CD14-positive monocyte (primary cell): ENCODE data around the gene CAPN14. TPM values are rescaled to one million over a fixed set of nuclear protein-coding genes. Genes with fewer than 3 reads are reported as not detected.

ENCODE experiments used
- DNase-seq, 3 donors: peaks; one replicate each; pipeline ENCODE4 v3.0.0-alpha.2; 2011 to 2022
- H2AFZ ChIP-seq: 2 replicates; pipeline ENCODE4 v1.6.0; 2012; ENCODE audit warnings: mild to moderate bottlenecking, low read depth, low read length, inconsistent platforms; ENCODE audit not compliant: insufficient read depth, poor library complexity, severe bottlenecking
- H3K27ac ChIP-seq, 2 donors: 1 replicate in 1 of 2; 2 replicates in 1 of 2; pipeline ENCODE4 v1.5.1; 2012 to 2013; ENCODE audit warnings: low read length in 2 of 2, control low read depth in 1 of 2, inconsistent platforms in 1 of 2, low read depth in 1 of 2, mild to moderate bottlenecking in 1 of 2
- H3K27me3 ChIP-seq, 2 donors: one replicate each; pipeline versions ENCODE4 v1.6.0 to v1.6.1; 2011 to 2013; ENCODE audit warnings: low read length in 2 of 2; ENCODE audit not compliant: control insufficient read depth in 2 of 2, insufficient read depth in 2 of 2
- H3K36me3 ChIP-seq, 2 donors: replicated peaks in 1 of 2; 1 replicate in 1 of 2; 2 replicates in 1 of 2; pipeline versions ENCODE4 v1.5.1 to v1.6.1; 2012 to 2013; ENCODE audit warnings: low read length in 2 of 2, control low read depth in 1 of 2, inconsistent platforms in 1 of 2, mild to moderate bottlenecking in 1 of 2; ENCODE audit not compliant: insufficient read depth in 2 of 2, control insufficient read depth in 1 of 2
- H3K4me1 ChIP-seq, 2 donors: 1 replicate in 1 of 2; 2 replicates in 1 of 2; pipeline versions ENCODE4 v1.5.1 to v1.6.1; 2012 to 2013; ENCODE audit warnings: low read length in 2 of 2, control low read depth in 1 of 2, inconsistent platforms in 1 of 2, mild to moderate bottlenecking in 1 of 2, moderate library complexity in 1 of 2; ENCODE audit not compliant: insufficient read depth in 2 of 2, control insufficient read depth in 1 of 2
- H3K4me2 ChIP-seq: replicated peaks from 2 replicates; pipeline ENCODE3; 2012; ENCODE audit warnings: low read length, moderate library complexity, mild to moderate bottlenecking; ENCODE audit not compliant: poor library complexity, severe bottlenecking; ENCODE audit errors: extremely low read depth
- H3K4me3 ChIP-seq, 3 experiments: fragments of 200-600 bp in 1 of 3; sonication (generic) in 1 of 3; replicated peaks in 1 of 3; 1 replicate in 2 of 3; 2 replicates in 1 of 3; pipeline ENCODE4 v1.5.1; 2011 to 2013; ENCODE audit warnings: low read length in 3 of 3, mild to moderate bottlenecking in 3 of 3, control low read depth in 2 of 3, low read depth in 2 of 3, inconsistent platforms in 1 of 3, moderate library complexity in 1 of 3
- H3K79me2 ChIP-seq: 2 replicates; pipeline ENCODE4 v1.6.0; 2012; ENCODE audit warnings: mild to moderate bottlenecking, control low read depth, inconsistent platforms, low read length, moderate library complexity; ENCODE audit not compliant: insufficient read depth
- H3K9ac ChIP-seq: 2 replicates; pipeline ENCODE4 v1.6.0; 2017; ENCODE audit warnings: low read length, mild to moderate bottlenecking; ENCODE audit not compliant: insufficient read depth, poor library complexity, severe bottlenecking
- H3K9me3 ChIP-seq, 2 donors: replicated peaks in 1 of 2; 1 replicate in 1 of 2; 2 replicates in 1 of 2; pipeline versions ENCODE4 v1.5.1 to v1.6.1; 2012 to 2013; ENCODE audit warnings: low read length in 2 of 2, control low read depth in 1 of 2; ENCODE audit not compliant: control insufficient read depth in 1 of 2, insufficient read depth in 1 of 2
- H4K20me1 ChIP-seq: 2 replicates; pipeline ENCODE4 v1.6.0; 2012; ENCODE audit warnings: mild to moderate bottlenecking, low read length, control low read depth, moderate library complexity; ENCODE audit not compliant: insufficient read depth
- H3K27ac Mint-ChIP-seq, 7 donors: one replicate each; pipeline ENCODE4 v1.8.0; 2020; ENCODE audit warnings: mild to moderate bottlenecking in 7 of 7, mixed read lengths in 7 of 7, moderate library complexity in 6 of 7, inconsistent platforms in 2 of 7
- H3K27me3 Mint-ChIP-seq, 3 donors: one replicate each; pipeline ENCODE4 v1.8.0; 2021 to 2022; ENCODE audit warnings: low read depth in 3 of 3, mild to moderate bottlenecking in 3 of 3, mixed read lengths in 3 of 3, moderate library complexity in 3 of 3, inconsistent platforms in 1 of 3
- H3K36me3 Mint-ChIP-seq, 2 donors: one replicate each; pipeline ENCODE4 v1.8.0; 2020; ENCODE audit warnings: mixed read lengths in 2 of 2, inconsistent platforms in 1 of 2, mild to moderate bottlenecking in 1 of 2
- H3K4me1 Mint-ChIP-seq: one replicate; pipeline ENCODE4 v1.8.0; 2020; ENCODE audit warnings: mild to moderate bottlenecking, mixed read lengths
- H3K4me3 Mint-ChIP-seq, 2 donors: one replicate each; pipeline ENCODE4 v1.8.0; 2020; ENCODE audit warnings: mild to moderate bottlenecking in 2 of 2, mixed read lengths in 2 of 2, moderate library complexity in 1 of 2
- H3K9me3 Mint-ChIP-seq, 7 donors: one replicate each; pipeline ENCODE4 v1.8.0; 2020 to 2022; ENCODE audit warnings: mixed read lengths in 7 of 7, mild to moderate bottlenecking in 6 of 7, moderate library complexity in 6 of 7, inconsistent platforms in 2 of 7
- CTCF ChIP-seq: fragments of 200-600 bp; IDR thresholded peaks from one replicate; pipeline ENCODE4 v1.8.0; 2022; ENCODE audit warnings: antibody characterized with exemption, mild to moderate bottlenecking
- WGBS: methylation state at CpG from one replicate; pipeline ENCODE4 v1.1.5; 2013; ENCODE audit warnings: missing lambda C conversion rate; ENCODE audit not compliant: insufficient coverage; 5-methylcytosine and 5-hydroxymethylcytosine counted together
- intact Hi-C, 2 donors: fragments of 100-400 bp; cut with micrococcal nuclease; formaldehyde crosslinking; loops; one replicate each; pipeline versions ENCODE4 v1.15.0 to v1.15.1; 2023
- polyA plus RNA-seq, 3 donors: library from polyadenylated mRNA; depleted of rRNA in 1 of 3; unstranded in 2 of 3; stranded (reverse) in 1 of 3; fragments of 300-500 nt in 2 of 3; fragments of >200 nt in 1 of 3; fragmentation: Illumina TruSeq in 2 of 3; gene quantifications; 1 replicate in 2 of 3; 2 replicates in 1 of 3; pipeline ENCODE4 v1.2.3, GENCODE V29; 2012 to 2021

Gene CAPN14
- polyA plus RNA-seq, 3 donors, result not detected

- Histone ChIP-seq H3K79me2 (no peaks in the 10 kb centered on the region), H3K36me3 (no peaks in the 10 kb centered on the region), H4K20me1 (no peaks in the 10 kb centered on the region), H3K4me3 (no peak overlapping the region), H3K4me1 (peaks cover 0 to 2% of the 10 kb centered on the region in 2 donors), H3K4me2 (no peak overlapping the region), H3K9me3 (no peaks in the 10 kb centered on the region), H3K27ac (no peak overlapping the region), H3K27me3 (no peaks in the 10 kb centered on the region), H2AFZ (no peak overlapping the region), H3K9ac (no peak overlapping the region)
- H3K27ac Mint-ChIP-seq, result peak overlapping the region in 1 of 7 donors; percentile 58
- H3K36me3 Mint-ChIP-seq, result no peaks in the 10 kb centered on the region
- no peaks in the 10 kb centered on the region for H3K9me3 Mint-ChIP-seq
- no peak for TF ChIP-seq CTCF
- no peak overlapping the region for H3K4me3 Mint-ChIP-seq
- no peak for DNase-seq
- peaks cover 0 to 2% (median 2%) of the 10 kb centered on the region in 3 donors for H3K27me3 Mint-ChIP-seq
- intact Hi-C loops, result no loop called here
- WGBS, result 86% methylated on average over 7 of the region's 11 CpGs
- peaks cover 10% of the 10 kb centered on the region for H3K4me1 Mint-ChIP-seq
Measured at GRCh38 chr2:31240381-31241365, 23.4 kb upstream of the CAPN14 start.

- Mint-ChIP-seq H3K27me3 (peaks cover 7 to 8% (median 7%) of the 10 kb centered on the region in 3 donors), H3K27ac (no peak overlapping the region), H3K9me3 (peaks cover 0 to 3% (median 0%) of the 10 kb centered on the region in 7 donors), H3K4me1 (peaks cover 13% of the 10 kb centered on the region), H3K36me3 (no peaks in the 10 kb centered on the region), H3K4me3 (no peak overlapping the region)
- H4K20me1 ChIP-seq, result no peaks in the 10 kb centered on the region
- peaks cover 0 to 3% of the 10 kb centered on the region in 2 donors for H3K27me3 ChIP-seq
- H3K9me3 ChIP-seq, result no peaks in the 10 kb centered on the region
- H3K36me3 ChIP-seq, result no peaks in the 10 kb centered on the region
- WGBS, result 41% methylated on average over 13 of the region's 22 CpGs
- TF ChIP-seq CTCF, result no peak
- H3K4me1 ChIP-seq, result peaks cover 1 to 3% of the 10 kb centered on the region in 2 donors
- DNase-seq, result no peak
- no peaks in the 10 kb centered on the region for H3K79me2 ChIP-seq
- intact Hi-C loops, result no loop called here
- H2AFZ ChIP-seq, result no peak overlapping the region
- no peak overlapping the region for H3K9ac ChIP-seq
- H3K4me2 ChIP-seq, result no peak overlapping the region
- H3K27ac ChIP-seq, result no peak overlapping the region
- H3K4me3 ChIP-seq, result no peak overlapping the region
Measured at GRCh38 chr2:31239593-31240177, 22.4 kb upstream of the CAPN14 start.
